IMR-90 (cell line): Measurements from ENCODE around the gene B4GALT1. TPM values are rescaled to one million over a fixed set of nuclear protein-coding genes. Genes with fewer than 3 reads are reported as not detected.
A peak's percentile ranks its signal among the peaks of the same experiment; 100 is the strongest.

Experiments
- ATAC-seq: fragments of 200-7000 bp; cut with Tn5 transposase; 2 replicates; pipeline ENCODE4 v1.9.1; 2020; ENCODE audit warnings: low read depth, mild to moderate bottlenecking, moderate library complexity
- Bru-seq: library from RNA; stranded (reverse); fragments of 400-500 nt; gene quantifications from one replicate; lab custom pipeline; 2021; lab: Mats Ljungman, UMichigan
- BruChase-seq, 2 experiments: library from RNA; stranded (reverse); fragments of 400-500 nt; gene quantifications; one replicate each; lab custom pipeline; 2021; lab: Mats Ljungman, UMichigan
- BruUV-seq: library from RNA; stranded (reverse); fragments of 400-500 nt; replicated peaks from 2 replicates; lab custom pipeline; 2021; lab: Mats Ljungman, UMichigan
- CTCF ChIA-PET: fragments of 300-600 bp; formaldehyde crosslinking; extraction: SDS; loops from one replicate; lab custom pipeline; 2021; ENCODE audit warnings: antibody characterized with exemption; lab: Yijun Ruan, JAX
- POLR2A ChIA-PET: fragments of 300-600 bp; sonication (Branson Sonifier 250); formaldehyde crosslinking; loops from one replicate; lab custom pipeline; 2022; ENCODE audit warnings: antibody characterized with exemption; ENCODE audit not compliant: unreplicated experiment; lab: Charles Lee
- DNase-seq: peaks from one replicate; pipeline ENCODE4 v3.0.0; 2013
- H2AFZ ChIP-seq: replicated peaks from 2 replicates; pipeline ENCODE3; 2013; ENCODE audit warnings: low read length, mild to moderate bottlenecking; ENCODE audit not compliant: poor library complexity
- H2AK5ac ChIP-seq: 2 replicates; pipeline ENCODE4 v1.6.1; 2013; ENCODE audit warnings: low read depth, low read length, inconsistent platforms
- H2AK9ac ChIP-seq: replicated peaks from 2 replicates; pipeline ENCODE3; 2013; ENCODE audit warnings: mild to moderate bottlenecking, low read depth, low read length, moderate library complexity; ENCODE audit not compliant: poor library complexity
- H2BK120ac ChIP-seq: 2 replicates; pipeline ENCODE4 v1.6.1; 2013; ENCODE audit warnings: low read depth, low read length, inconsistent platforms
- H2BK15ac ChIP-seq: 3 replicates; pipeline ENCODE4 v1.6.1; 2013; ENCODE audit warnings: low read depth, low read length, inconsistent platforms
- H2BK20ac ChIP-seq: 2 replicates; pipeline ENCODE4 v1.6.1; 2013; ENCODE audit warnings: low read depth, mild to moderate bottlenecking, inconsistent platforms, low read length, moderate library complexity
- H2BK5ac ChIP-seq: 2 replicates; pipeline ENCODE4 v1.6.1; 2013; ENCODE audit warnings: mild to moderate bottlenecking, low read depth, low read length, inconsistent platforms; ENCODE audit not compliant: poor library complexity, severe bottlenecking
- H3K14ac ChIP-seq: replicated peaks from 2 replicates; pipeline ENCODE4 v1.6.1; 2013; ENCODE audit warnings: low read depth, low read length, inconsistent platforms
- H3K18ac ChIP-seq: 2 replicates; pipeline ENCODE4 v1.6.1; 2013; ENCODE audit warnings: low read depth, low read length, control low read depth
- H3K23ac ChIP-seq: 2 replicates; pipeline ENCODE4 v1.6.1; 2013; ENCODE audit warnings: low read depth, low read length, inconsistent platforms
- H3K27ac ChIP-seq: 2 replicates; pipeline ENCODE4 v1.5.1; 2013; ENCODE audit warnings: mild to moderate bottlenecking, control low read depth, low read length; ENCODE audit not compliant: insufficient read depth
- H3K27me3 ChIP-seq: 2 replicates; pipeline ENCODE4 v1.6.1; 2013; ENCODE audit warnings: low read length; ENCODE audit not compliant: control insufficient read depth, insufficient read depth
- H3K36me3 ChIP-seq: 2 replicates; pipeline ENCODE4 v1.6.1; 2013; ENCODE audit warnings: low read length, mixed read lengths; ENCODE audit not compliant: control insufficient read depth, insufficient read depth
- H3K4ac ChIP-seq: 2 replicates; pipeline ENCODE4 v1.6.1; 2013; ENCODE audit warnings: low read depth, low read length, inconsistent platforms
- H3K4me1 ChIP-seq: 2 replicates; pipeline ENCODE4 v1.6.1; 2013; ENCODE audit warnings: low read length, mixed read lengths; ENCODE audit not compliant: control insufficient read depth, insufficient read depth
- H3K4me2 ChIP-seq: 2 replicates; pipeline ENCODE4 v1.6.1; 2013; ENCODE audit warnings: low read depth, mild to moderate bottlenecking, control low read depth, low read length, moderate library complexity
- H3K4me3 ChIP-seq: 2 replicates; pipeline ENCODE4 v1.5.1; 2013; ENCODE audit warnings: low read depth, mild to moderate bottlenecking, control low read depth, low read length, moderate library complexity; ENCODE audit not compliant: insufficient read depth
- H3K56ac ChIP-seq: 2 replicates; pipeline ENCODE4 v1.6.1; 2013; ENCODE audit warnings: low read length, inconsistent platforms; ENCODE audit not compliant: insufficient read depth; ENCODE audit errors: extremely low read depth
- H3K79me1 ChIP-seq, 2 experiments: 2 replicates each; pipeline ENCODE4 v1.6.1; 2013; ENCODE audit warnings: low read length in 2 of 2, inconsistent platforms in 1 of 2, low read depth in 1 of 2
- H3K9ac ChIP-seq: 2 replicates; pipeline ENCODE4 v1.6.1; 2013; ENCODE audit warnings: low read depth, low read length, control low read depth
- H3K9me1 ChIP-seq: 2 replicates; pipeline ENCODE4 v1.6.1; 2013; ENCODE audit warnings: low read length, inconsistent platforms; ENCODE audit not compliant: insufficient read depth
- H3K9me3 ChIP-seq: 2 replicates; pipeline ENCODE4 v1.6.1; 2013; ENCODE audit warnings: low read length; ENCODE audit not compliant: control insufficient read depth, insufficient read depth
- H4K20me1 ChIP-seq: 2 replicates; pipeline ENCODE4 v1.6.1; 2013; ENCODE audit warnings: low read length, inconsistent platforms; ENCODE audit not compliant: insufficient read depth
- H4K5ac ChIP-seq: 2 replicates; pipeline ENCODE4 v1.6.1; 2013; ENCODE audit warnings: mild to moderate bottlenecking, low read depth, low read length, control low read depth
- H4K8ac ChIP-seq, 2 experiments: 2 replicates each; pipeline ENCODE4 v1.6.1; 2013; ENCODE audit warnings: low read depth in 2 of 2, low read length in 2 of 2, control low read depth in 1 of 2, inconsistent platforms in 1 of 2
- H4K91ac ChIP-seq: 2 replicates; pipeline ENCODE4 v1.6.1; 2013; ENCODE audit warnings: low read depth, low read length, inconsistent platforms; ENCODE audit not compliant: insufficient read depth
- CEBPB ChIP-seq: IDR thresholded peaks from 2 replicates; pipeline ENCODE4 v1.6.1; 2012; ENCODE audit warnings: low read depth, low read length, improper control_type of control experiment
- CHD1 ChIP-seq: IDR thresholded peaks from 2 replicates; pipeline ENCODE4 v1.6.1; 2012; ENCODE audit warnings: low read depth, low read length, improper control_type of control experiment
- MAFK ChIP-seq: IDR thresholded peaks from 2 replicates; pipeline ENCODE4 v1.6.1; 2012; ENCODE audit warnings: low read depth, low read length, improper control_type of control experiment
- MAZ ChIP-seq: IDR thresholded peaks from 2 replicates; pipeline ENCODE4 v1.6.1; 2012; ENCODE audit warnings: low read depth, mild to moderate bottlenecking, low read length, improper control_type of control experiment, moderate library complexity, borderline replicate concordance
- MXI1 ChIP-seq: IDR thresholded peaks from 2 replicates; pipeline ENCODE4 v1.6.1; 2012; ENCODE audit warnings: low read depth, mild to moderate bottlenecking, low read length, moderate library complexity, borderline replicate concordance
- NFE2L2 ChIP-seq: fragments of 150-350 bp; IDR thresholded peaks from 2 replicates; pipeline ENCODE4 v1.6.1; 2016; ENCODE audit warnings: low read depth, mild to moderate bottlenecking, low read length
- POLR2A ChIP-seq: IDR thresholded peaks from 2 replicates; pipeline ENCODE4 v1.6.1; 2012; ENCODE audit warnings: mild to moderate bottlenecking, low read depth, low read length
- SMC3 ChIP-seq: fragments of 150-350 bp; IDR thresholded peaks from 2 replicates; pipeline ENCODE4 v1.6.1; 2016; ENCODE audit warnings: low read depth, mild to moderate bottlenecking, antibody characterized with exemption, low read length, moderate library complexity
- WGBS, 2 experiments: methylation state at CpG; one replicate each; pipeline versions ENCODE4 v1.1.5 to v1.1.7; 2013; ENCODE audit warnings: missing lambda C conversion rate in 2 of 2; ENCODE audit not compliant: insufficient read length in 1 of 2; ENCODE audit errors: extremely low coverage in 2 of 2; 5-methylcytosine and 5-hydroxymethylcytosine counted together
- dilution Hi-C: fragments of 300-500 bp; cut with HindIII; formaldehyde crosslinking; loops from one replicate; pipeline ENCODE4 v1.14.3; 2018; ENCODE audit warnings: low sequenced_read_pairs; ENCODE audit not compliant: unreplicated experiment
- in situ Hi-C: fragments of 300-500 bp; cut with MboI; formaldehyde crosslinking; loops from 3 replicates; pipeline ENCODE4 v1.14.3; 2019; ENCODE audit warnings: low sequenced_read_pairs, inconsistent platforms, mixed read lengths
- intact Hi-C: fragments of 100-400 bp; cut with micrococcal nuclease; formaldehyde crosslinking; loops from 2 replicates; pipeline ENCODE4 v1.10.0; 2022
- long read RNA-seq: library from polyadenylated mRNA; unstranded; transcript quantifications from one replicate; pipeline ENCODE4 v2.0.0, GENCODE V29; 2021; ENCODE audit not compliant: unreplicated experiment
- polyA plus RNA-seq, 3 experiments: library from polyadenylated mRNA; depleted of rRNA; stranded (reverse); fragments of >200 nt; gene quantifications; 2 replicates each; pipeline ENCODE4 v1.2.3, GENCODE V29; 2012; ENCODE audit warnings: low replicate concordance in 1 of 3
- total RNA-seq: library from RNA; depleted of rRNA; stranded (reverse); fragments of >200 nt; gene quantifications from 2 replicates; pipeline ENCODE4 v1.2.3, GENCODE V29; 2012; rRNA removed
- TF ChIP-seq, protein P1 (sequence below): fragments of 150-350 bp; IDR thresholded peaks from 2 replicates; pipeline ENCODE4 v1.6.1; 2017; ENCODE audit warnings: mild to moderate bottlenecking, antibody characterized with exemption, low read length, low read depth

The B4GALT1 gene
- total RNA-seq (8.8 and 11.9 TPM in 2 replicates), polyA plus RNA-seq (2012; rRNA removed) (37.6 and 37.8 TPM in 2 replicates), Bru-seq, nascent RNA (percentile 85 among the genes with signal in this experiment), BruChase-seq, experiment 1, labeled RNA remaining after a 6-hour chase (percentile 91 among the genes with signal in this experiment), BruChase-seq, experiment 2, labeled RNA remaining after a 2-hour chase (percentile 86 among the genes with signal in this experiment)
- polyA plus RNA-seq (2012; cell fraction: cytosol; rRNA removed) = 28.7 and 34.0 TPM in 2 replicates
- polyA plus RNA-seq (2012; cell fraction: nucleus; rRNA removed; ENCODE audit: low replicate concordance) = 15.4 and 23.3 TPM in 2 replicates
- long read RNA-seq, full-length matches to known transcripts = 2 of 27 reads
- long read RNA-seq, partial matches to known transcripts = 0 of 27 reads
- long read RNA-seq, other reads (novel, unspliced or antisense) = 25 of 27 reads

GRCh38 chr9:33167084-33167971 is at the start of gene B4GALT1:
Gene B4GALT1, minus strand, starts transcription at chr9:33167336. Its CDS starts 167 bp downstream, at chr9:33167169.
- Histone ChIP-seq H3K4me2 (peak within 1 kb of the TSS; percentile 95), H2BK5ac (peak within 1 kb of the TSS; percentile 94), H2AK5ac (peak within 1 kb of the TSS; percentile 84), H3K4ac (peak within 1 kb of the TSS; percentile 91), H3K56ac (peak within 1 kb of the TSS; percentile 88), H3K4me3 (peak within 1 kb of the TSS; percentile 100), H4K8ac (peak within 1 kb of the TSS; percentile 93 to 98), H3K9me3 (no peaks in the 10 kb centered on the region), H3K18ac (peak within 1 kb of the TSS; percentile 87), H3K9me1 (peaks cover 15% of the 10 kb centered on the region), H3K27ac (peak within 1 kb of the TSS; percentile 99), H2AFZ (peak within 1 kb of the TSS; percentile 95), H3K36me3 (no peaks in the 10 kb centered on the region), H2BK15ac (peak within 1 kb of the TSS; percentile 87; the same call in 2 of the 3 replicates), H2BK120ac (peak within 1 kb of the TSS; percentile 74), H2AK9ac (peak within 1 kb of the TSS; percentile 99), H3K9ac (peak within 1 kb of the TSS; percentile 96), H4K20me1 (peaks cover 5% of the 10 kb centered on the region; the same call in 1 of the 2 replicates), H2BK20ac (no peak within 1 kb of the TSS; the same call in 1 of the 2 replicates), H3K4me1 (peaks cover 33% of the 10 kb centered on the region), H4K5ac (peak within 1 kb of the TSS; percentile 87), H4K91ac (peak within 1 kb of the TSS; percentile 87), H3K14ac (peak within 1 kb of the TSS; percentile 93), H3K79me1 (peaks cover 2 to 46% of the 10 kb centered on the region in 2 experiments), H3K23ac (peak within 1 kb of the TSS; percentile 95), H3K27me3 (no peaks in the 10 kb centered on the region)
- intact Hi-C loops = loop anchor here (1.0 to 5.0 kb wide), 4 partner anchors 27 to 86 kb away; no protein-coding TSS in a partner anchor
- BruUV-seq = no TSS peak
- peak; percentile 90 for DNase-seq
- dilution Hi-C loops = no loop called here
- peak; percentile 92 for TF ChIP-seq POLR2A
- peak; percentile 9; the same call in 1 of the 2 replicates for TF ChIP-seq SMC3
- TF ChIP-seq NFE2L2 = no peak
- TF ChIP-seq CHD1 = no peak
- no peak for TF ChIP-seq MAFK
- TF ChIP-seq, protein P1, sequence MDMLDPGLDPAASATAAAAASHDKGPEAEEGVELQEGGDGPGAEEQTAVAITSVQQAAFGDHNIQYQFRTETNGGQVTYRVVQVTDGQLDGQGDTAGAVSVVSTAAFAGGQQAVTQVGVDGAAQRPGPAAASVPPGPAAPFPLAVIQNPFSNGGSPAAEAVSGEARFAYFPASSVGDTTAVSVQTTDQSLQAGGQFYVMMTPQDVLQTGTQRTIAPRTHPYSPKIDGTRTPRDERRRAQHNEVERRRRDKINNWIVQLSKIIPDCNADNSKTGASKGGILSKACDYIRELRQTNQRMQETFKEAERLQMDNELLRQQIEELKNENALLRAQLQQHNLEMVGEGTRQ = 0 out of 2 replicates have a peak, but pooled peaks have one; percentile 15
- no peak for TF ChIP-seq CEBPB
- TF ChIP-seq MAZ = peak; percentile 90
- peak; percentile 45 for TF ChIP-seq MXI1
- ATAC-seq = peak; percentile 89
- whole genome bisulfite sequencing, 2 experiments = 0% methylated on average over 10 of the region's 101 CpGs; no CpG with 5 or more reads in 1 of the 2 experiments
- CTCF ChIA-PET = no interaction called here
- in situ Hi-C loops = loop anchor here (5.0 kb wide), 1 partner anchor 85 kb away; no protein-coding TSS in a partner anchor
- POLR2A ChIA-PET = interaction anchor here (0.9 to 1.0 kb wide), 2 partner anchors 91 to 143 kb away, joined by 3 to 4 read pairs; partner anchors contain the start of gene SMU1
